Muscle of leg (tissue), 11 donors: ENCODE results near the gene SNCB. TPM values are rescaled to one million over a fixed set of nuclear protein-coding genes. Genes with fewer than 3 reads are reported as not detected.
"Not testable (repeated sequence)": the region's sequence is repeated elsewhere in the genome, so short reads cannot be mapped to it uniquely, and the experiment has no call there.

Source experiments
- DNase-seq: peaks from one replicate; pipeline ENCODE4 v3.0.0; 2013
- H3K27ac ChIP-seq: one replicate; pipeline ENCODE4 v1.5.1; 2013; ENCODE audit warnings: mild to moderate bottlenecking, low read length, control low read depth
- H3K27me3 ChIP-seq: one replicate; pipeline ENCODE4 v1.6.1; 2013; ENCODE audit warnings: low read length; ENCODE audit not compliant: control insufficient read depth, insufficient read depth
- H3K36me3 ChIP-seq: one replicate; pipeline ENCODE4 v1.6.1; 2013; ENCODE audit warnings: low read length; ENCODE audit not compliant: control insufficient read depth, insufficient read depth
- H3K4me1 ChIP-seq: one replicate; pipeline ENCODE4 v1.6.1; 2013; ENCODE audit warnings: low read length; ENCODE audit not compliant: control insufficient read depth, insufficient read depth
- H3K4me3 ChIP-seq: one replicate; pipeline ENCODE4 v1.5.1; 2013; ENCODE audit warnings: low read length, control low read depth
- H3K9me3 ChIP-seq: replicated peaks from 2 replicates; pipeline ENCODE4 v1.6.1; 2013; ENCODE audit warnings: low read depth, low read length; ENCODE audit not compliant: control insufficient read depth
- WGBS: methylation state at CpG from one replicate; pipeline ENCODE4 v1.1.5; 2013; ENCODE audit warnings: missing lambda C conversion rate; ENCODE audit not compliant: insufficient coverage; 5-methylcytosine and 5-hydroxymethylcytosine counted together
- polyA plus RNA-seq, 8 donors: library from polyadenylated mRNA; unstranded; fragments of 120-200 nt; gene quantifications; one replicate each; pipeline versions ENCODE4 v1.2.1 to v1.2.3, GENCODE V29; 2013; ENCODE audit warnings: inconsistent platforms in 1 of 8, low replicate concordance in 1 of 8; ENCODE audit not compliant: insufficient read length in 8 of 8, insufficient read depth in 1 of 8
- total RNA-seq: library from RNA; stranded (reverse); fragments of 120-200 nt; gene quantifications from one replicate; pipeline ENCODE4 v1.2.4, GENCODE V29; 2013

SNCB gene
- total and polyA plus RNA-seq, 9 donors: 0.14 TPM; not detected in 8

DNA sequence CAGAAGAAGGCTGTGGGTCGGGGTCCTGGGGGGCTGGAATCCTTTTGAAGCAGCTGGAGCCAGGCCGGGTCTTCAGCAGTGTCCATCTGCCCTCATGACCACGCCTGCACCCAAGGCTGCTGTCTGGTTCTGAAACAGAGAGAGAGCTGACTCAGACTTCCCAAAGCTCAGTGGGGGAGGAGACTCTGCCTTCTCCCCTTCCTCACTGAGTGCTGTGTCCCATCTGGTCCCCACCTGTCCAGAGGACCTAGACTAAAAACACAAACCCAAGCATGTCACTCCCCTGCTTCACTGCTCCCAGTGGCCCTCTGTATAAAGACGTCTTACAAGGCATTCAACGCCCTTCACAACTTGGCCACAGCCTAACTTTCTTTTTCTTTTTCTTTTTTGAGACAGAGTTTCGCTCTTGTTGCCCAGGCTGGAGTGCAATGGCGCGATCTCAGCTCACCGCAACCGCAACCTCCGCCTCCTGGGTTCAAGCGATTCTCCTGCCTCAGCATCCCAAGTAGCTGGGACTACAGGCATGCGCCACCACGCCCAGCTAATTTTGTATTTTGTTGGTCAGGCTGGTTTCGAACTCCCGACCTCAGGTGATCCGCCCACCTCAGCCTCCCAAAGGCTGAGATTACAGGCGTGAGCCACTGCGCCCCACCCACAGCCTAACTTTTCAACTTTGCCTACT, 30.4 kb downstream of the SNCB start:
- H3K9me3 ChIP-seq, DNase-seq, H3K4me1 ChIP-seq, H3K27ac ChIP-seq, H3K36me3 ChIP-seq, H3K4me3 ChIP-seq: not testable (repeated sequence)
- 86% methylated on average over 16 of the region's 19 CpGs for WGBS
- H3K27me3 ChIP-seq: peaks cover 21% of the 10 kb centered on the region

DNA sequence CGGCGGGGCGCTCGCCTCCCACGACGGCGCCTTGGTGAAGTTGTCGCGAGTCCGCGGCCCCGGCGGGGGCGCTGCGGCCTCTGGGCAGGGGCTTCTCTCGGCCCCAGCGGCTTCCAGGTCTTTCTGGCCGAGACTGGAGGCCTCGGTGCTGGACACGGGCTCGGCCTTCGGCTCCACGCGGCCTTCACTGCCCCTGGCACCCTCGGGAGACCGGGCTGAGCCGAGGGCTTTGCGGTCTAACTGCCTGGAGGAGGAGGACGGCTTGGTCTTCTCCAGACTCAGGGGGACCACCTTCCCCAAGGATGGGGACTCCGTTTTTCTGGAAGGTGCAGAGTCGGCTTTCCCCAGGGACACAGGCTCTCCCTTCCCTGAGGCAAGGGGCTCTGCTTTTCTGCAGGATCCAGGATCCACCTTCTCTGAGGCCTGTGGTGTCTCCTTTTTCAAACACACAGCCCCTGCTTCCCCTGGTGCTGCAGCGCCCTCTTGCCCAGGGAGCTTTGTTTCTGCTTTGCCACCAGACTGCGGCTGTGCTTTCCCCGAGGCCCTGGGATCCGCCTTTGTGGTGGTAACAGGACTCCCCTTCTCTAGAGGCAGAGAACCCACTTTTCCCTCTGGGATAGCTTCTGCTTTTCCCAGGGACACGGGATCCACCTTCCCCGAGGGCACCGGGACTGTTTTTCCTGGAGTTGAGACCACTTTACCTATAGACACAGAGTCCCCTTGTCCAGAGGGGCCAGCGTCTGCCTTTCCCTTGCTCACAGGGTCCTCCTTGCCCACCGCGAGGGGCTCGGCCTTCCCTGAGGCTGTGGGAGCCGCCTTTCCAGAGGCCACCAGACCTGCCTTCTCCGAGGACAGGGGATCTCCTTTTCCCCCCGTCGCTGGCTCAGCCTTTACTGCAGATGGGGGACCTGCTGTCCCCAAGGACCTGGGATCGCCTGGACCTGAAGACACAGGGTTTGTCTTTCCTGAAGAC, 32.6 kb downstream of the SNCB start:
- peaks cover 21% of the 10 kb centered on the region for H3K27me3 ChIP-seq
- DNase-seq: no peak
- H3K4me3 ChIP-seq: no peak overlapping the region
- no peak overlapping the region for H3K27ac ChIP-seq
- no peaks in the 10 kb centered on the region for H3K9me3 ChIP-seq
- 57% methylated on average over 40 of the region's 47 CpGs for WGBS
- H3K36me3 ChIP-seq: no peaks in the 10 kb centered on the region
- no peaks in the 10 kb centered on the region for H3K4me1 ChIP-seq

GRCh38 chr5:176596689-176597416, 33.5 kb downstream of the SNCB start:
- peak; percentile 38 for DNase-seq
- Histone ChIP-seq H3K4me3 (no peak overlapping the region), H3K36me3 (no peaks in the 10 kb centered on the region), H3K4me1 (no peaks in the 10 kb centered on the region), H3K27ac (no peak overlapping the region), H3K27me3 (peaks cover 21% of the 10 kb centered on the region), H3K9me3 (no peaks in the 10 kb centered on the region)
- WGBS: 5% methylated on average over 98 of the region's 98 CpGs

GRCh38 chr5:176596069-176596644, 34.2 kb downstream of the SNCB start:
- Histone ChIP-seq H3K4me1 (no peaks in the 10 kb centered on the region), H3K27me3 (peaks cover 21% of the 10 kb centered on the region), H3K36me3 (no peaks in the 10 kb centered on the region), H3K9me3 (no peaks in the 10 kb centered on the region), H3K4me3 (no peak overlapping the region), H3K27ac (no peak overlapping the region)
- WGBS: 85% methylated on average over 22 of the region's 23 CpGs
- no peak for DNase-seq

GRCh38 chr5:176595386-176595943, 34.9 kb downstream of the SNCB start:
- Histone ChIP-seq H3K4me3 (no peak overlapping the region), H3K27me3 (peaks cover 21% of the 10 kb centered on the region), H3K36me3 (no peaks in the 10 kb centered on the region), H3K4me1 (no peaks in the 10 kb centered on the region), H3K9me3 (no peaks in the 10 kb centered on the region), H3K27ac (no peak overlapping the region)
- 75% methylated on average over 7 of the region's 11 CpGs for WGBS
- DNase-seq: no peak

GRCh38 chr5:176594554-176594953, 35.8 kb downstream of the SNCB start:
- Histone ChIP-seq H3K36me3 (no peaks in the 10 kb centered on the region), H3K4me1 (no peaks in the 10 kb centered on the region), H3K4me3 (no peak overlapping the region), H3K27ac (no peak overlapping the region), H3K27me3 (peaks cover 21% of the 10 kb centered on the region), H3K9me3 (no peaks in the 10 kb centered on the region)
- 76% methylated on average over 6 of the region's 8 CpGs for WGBS
- DNase-seq: no peak

DNA sequence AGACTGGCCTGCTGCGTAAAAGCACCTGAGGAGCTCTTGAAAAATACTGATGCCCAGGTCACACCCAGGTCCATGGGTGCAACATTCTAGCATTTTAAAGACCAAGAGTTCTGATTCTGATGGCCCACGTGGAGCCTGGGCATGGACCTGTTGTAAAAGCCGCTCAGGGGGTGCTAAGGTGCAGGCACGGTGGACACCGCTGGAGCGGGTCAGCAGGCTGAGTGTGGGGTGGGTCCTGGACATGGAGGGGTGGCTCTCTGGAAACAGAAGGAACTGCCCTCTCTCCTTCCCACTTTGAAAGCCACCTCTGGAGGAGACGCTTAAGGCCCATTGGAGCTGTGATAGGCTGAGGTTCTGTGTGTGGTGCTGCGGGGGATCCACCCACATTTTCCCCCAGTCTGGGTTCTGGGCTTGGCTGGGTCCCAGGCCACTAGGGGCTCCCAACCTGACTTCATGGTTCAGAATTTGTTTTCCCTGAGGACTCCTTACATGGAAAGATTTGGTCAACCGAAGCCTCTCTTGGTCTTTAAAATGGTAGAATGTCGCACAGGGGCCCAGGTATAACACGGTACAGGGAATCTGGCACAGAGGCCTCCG, 37.0 kb downstream of the SNCB start:
- 90% methylated on average over 6 of the region's 12 CpGs for WGBS
- Histone ChIP-seq H3K27me3 (peaks cover 21% of the 10 kb centered on the region), H3K4me1 (no peaks in the 10 kb centered on the region), H3K4me3 (no peak overlapping the region), H3K36me3 (no peaks in the 10 kb centered on the region), H3K27ac (no peak overlapping the region), H3K9me3 (no peaks in the 10 kb centered on the region)
- DNase-seq: no peak

DNA sequence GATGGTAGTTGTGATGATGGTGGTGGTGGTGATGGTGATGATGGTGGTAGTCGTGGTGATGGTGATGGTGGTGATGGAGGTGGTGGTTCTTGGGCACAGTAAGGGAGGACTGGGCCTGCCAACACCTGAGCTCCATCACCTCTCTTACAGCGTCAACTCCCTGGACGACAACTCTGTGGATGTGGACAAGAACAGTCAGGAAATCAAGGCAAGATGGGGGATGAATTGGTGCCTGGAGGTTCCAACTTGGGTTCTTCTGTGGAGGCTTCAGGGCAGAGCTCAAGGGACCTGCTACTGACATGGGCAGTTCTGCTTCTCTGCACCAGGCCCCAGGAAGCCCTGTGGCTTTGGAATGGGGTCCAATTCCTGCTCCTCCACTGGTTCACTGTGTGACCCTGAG, 37.8 kb downstream of the SNCB start:
- WGBS: 80% methylated on average over 1 of the region's 3 CpGs
- Histone ChIP-seq H3K36me3 (no peaks in the 10 kb centered on the region), H3K27me3 (peaks cover 14% of the 10 kb centered on the region), H3K27ac (no peak overlapping the region), H3K4me1 (no peaks in the 10 kb centered on the region), H3K9me3 (no peaks in the 10 kb centered on the region), H3K4me3 (no peak overlapping the region)
- DNase-seq: no peak

- peaks cover 12% of the 10 kb centered on the region for H3K27me3 ChIP-seq
- not testable (repeated sequence) for H3K9me3 ChIP-seq, H3K4me1 ChIP-seq, H3K36me3 ChIP-seq, H3K27ac ChIP-seq, H3K4me3 ChIP-seq, DNase-seq
- WGBS: 83% methylated on average over 2 of the region's 2 CpGs
Observed at GRCh38 chr5:176591667-176592066, 38.7 kb downstream of the SNCB start.
